K562 (cell line): ENCODE data around the gene LYSMD4. TPM values are rescaled to one million over a fixed set of nuclear protein-coding genes. Genes with fewer than 3 reads are reported as not detected.
"Not testable (repeated sequence)": the region's sequence is repeated elsewhere in the genome, so short reads cannot be mapped to it uniquely, and the experiment has no call there.

Source experiments
- ATAC-seq: fragments of 200-7000 bp; cut with Tn5 transposase; 3 replicates; pipeline ENCODE4 v1.9.1; 2020; ENCODE audit warnings: moderate library complexity
- BruUV-seq: library from RNA; stranded (reverse); fragments of 400-500 nt; replicated peaks from 2 replicates; lab custom pipeline; 2021; lab: Mats Ljungman, UMichigan
- CTCF ChIA-PET: fragments of 300-600 bp; formaldehyde crosslinking; extraction: SDS; loops from one replicate; lab custom pipeline; 2021; ENCODE audit warnings: low intra/inter-chr PET ratio; lab: Yijun Ruan, JAX
- POLR2A ChIA-PET: fragments of 300-600, 350-650 bp; sonication (Branson Sonifier 250); formaldehyde crosslinking; extraction: SDS; loops from one replicate; lab custom pipeline; 2021; ENCODE audit warnings: antibody characterized with exemption, inconsistent platforms; lab: Yijun Ruan, JAX
- DNase-seq, 4 experiments: peaks; one replicate each; pipeline versions ENCODE4 v3.0.0 to v3.0.0-alpha.2; 2011 to 2018; ENCODE audit warnings: low spot score in 3 of 4, mixed read lengths in 3 of 4; ENCODE audit errors: extremely low read depth in 1 of 4
- FAIRE-seq: peaks from 2 replicates; lab custom pipeline; 2011; peaks lifted over from hg19 to GRCh38; lab: Jason Lieb, UNC
- H2AFZ ChIP-seq: 2 replicates; pipeline ENCODE4 v1.6.0; 2011; ENCODE audit warnings: low read depth, low read length, control low read depth, inconsistent platforms
- H3K27ac ChIP-seq: fragments of 200-600 bp; 3 replicates; pipeline ENCODE4 v1.8.0; 2011; ENCODE audit warnings: low read depth, mild to moderate bottlenecking, control low read depth, inconsistent platforms, low read length, moderate library complexity, mixed read lengths; ENCODE audit errors: extremely low read depth
- H3K27me3 ChIP-seq, 2 experiments: fragments of 300-600 bp in 1 of 2; 2 replicates in 1 of 2; 3 replicates in 1 of 2; pipeline versions ENCODE4 v1.6.0 to v1.8.0; 2011; ENCODE audit warnings: inconsistent platforms in 2 of 2, low read length in 2 of 2, mild to moderate bottlenecking in 1 of 2, mixed read lengths in 1 of 2, moderate library complexity in 1 of 2; ENCODE audit not compliant: control insufficient read depth in 2 of 2, insufficient read depth in 2 of 2
- H3K36me3 ChIP-seq: fragments of 300-600 bp; 3 replicates; pipeline ENCODE4 v1.8.0; 2011; ENCODE audit warnings: mild to moderate bottlenecking, low read length, inconsistent platforms; ENCODE audit not compliant: control insufficient read depth, insufficient read depth
- H3K4me1 ChIP-seq, 2 experiments: fragments of 200-600 bp in 1 of 2; replicated peaks in 1 of 2; 2 replicates in 1 of 2; 3 replicates in 1 of 2; pipeline versions ENCODE4 v1.5.1 to v1.8.0; 2011; ENCODE audit warnings: inconsistent platforms in 2 of 2, low read length in 2 of 2, mild to moderate bottlenecking in 1 of 2, mixed read lengths in 1 of 2, moderate library complexity in 1 of 2; ENCODE audit not compliant: control insufficient read depth in 2 of 2, insufficient read depth in 2 of 2
- H3K4me2 ChIP-seq: 2 replicates; pipeline ENCODE4 v1.6.1; 2011; ENCODE audit warnings: low read length, control low read depth, inconsistent platforms, mixed read lengths; ENCODE audit not compliant: insufficient read depth
- H3K4me3 ChIP-seq: fragments of 200-600 bp; sonication (generic), shearing (Covaris generic); 2 replicates; pipeline ENCODE4 v1.5.1; 2016; ENCODE audit warnings: control low read depth, inconsistent platforms
- H3K79me2 ChIP-seq: fragments of 200-600 bp; 3 replicates; pipeline ENCODE4 v1.8.0; 2011; ENCODE audit warnings: low read length, inconsistent platforms; ENCODE audit not compliant: control insufficient read depth, insufficient read depth
- H3K9ac ChIP-seq, 2 experiments: 2 replicates each; pipeline versions ENCODE4 v1.6.0 to v1.6.1; 2011; ENCODE audit warnings: low read depth in 2 of 2, low read length in 2 of 2, control low read depth in 1 of 2, inconsistent platforms in 1 of 2, mild to moderate bottlenecking in 1 of 2, mixed read lengths in 1 of 2; ENCODE audit not compliant: insufficient read depth in 1 of 2
- H3K9me1 ChIP-seq: one replicate; pipeline ENCODE4 v1.6.0; 2011; ENCODE audit warnings: inconsistent platforms, mild to moderate bottlenecking, low read length, moderate library complexity; ENCODE audit not compliant: control insufficient read depth, insufficient read depth
- H3K9me3 ChIP-seq: replicated peaks from 2 replicates; pipeline ENCODE4 v1.5.1; 2011; ENCODE audit warnings: low read depth, low read length, inconsistent platforms; ENCODE audit not compliant: control insufficient read depth, insufficient read depth
- H4K20me1 ChIP-seq: replicated peaks from 2 replicates; pipeline ENCODE4 v1.6.1; 2011; ENCODE audit warnings: low read length, inconsistent platforms, mixed read lengths; ENCODE audit not compliant: control insufficient read depth, insufficient read depth
- CLOCK ChIP-seq: fragments of 250-450 bp; sonication (Bioruptor Pico); IDR thresholded peaks from 2 replicates; pipeline ENCODE4 v1.4.0; 2020; ENCODE audit warnings: mild to moderate bottlenecking, moderate library complexity, borderline replicate concordance
- EZH2 ChIP-seq: IDR thresholded peaks from 2 replicates; pipeline ENCODE4 v1.6.1; 2012; ENCODE audit warnings: low read depth, mild to moderate bottlenecking, inconsistent platforms, low read length, borderline replicate concordance
- HNRNPUL1 ChIP-seq: fragments of 200-400 bp; formaldehyde crosslinking; IDR thresholded peaks from 2 replicates; pipeline ENCODE4 v1.6.1; 2017; ENCODE audit warnings: low read length
- NBN ChIP-seq: fragments of 450-650 bp; IDR thresholded peaks from 2 replicates; pipeline ENCODE4 v1.6.1; 2016; ENCODE audit warnings: low read depth, mild to moderate bottlenecking
- ZNF436 ChIP-seq: fragments of 250-450, 450-650 bp; sonication (Bioruptor Pico); formaldehyde crosslinking; IDR thresholded peaks from 2 replicates; pipeline ENCODE4 v1.7.0; 2020; ENCODE audit warnings: mild to moderate bottlenecking
- WGBS: fragments of 100-300 bp; shearing (Covaris generic); methylation state at CpG from one replicate; pipeline ENCODE4 v1.1.6; 2016; ENCODE audit warnings: low coverage, mixed read lengths; ENCODE audit not compliant: insufficient coverage; ENCODE audit errors: missing lambda C conversion rate; 5-methylcytosine and 5-hydroxymethylcytosine counted together
- in situ Hi-C: fragments of 300-500 bp; cut with MboI; formaldehyde crosslinking; loops from 4 replicates; pipeline ENCODE4 v1.15.0; 2018; ENCODE audit warnings: inconsistent platforms, mixed read lengths
- intact Hi-C: fragments of 100-400 bp; cut with micrococcal nuclease; formaldehyde crosslinking; loops from 2 replicates; pipeline ENCODE4 v1.14.2; 2022
- polyA plus RNA-seq, 8 experiments: library from polyadenylated mRNA; depleted of rRNA in 4 of 8; stranded (reverse) in 5 of 8; unstranded in 3 of 8; fragments of >200 nt; fragmentation: Nextera tagmentation in 2 of 8; fragmentation: Illumina TruSeq in 1 of 8; extraction: Ambion mirVana in 2 of 8; extraction: Trizol in 1 of 8; gene quantifications; 2 replicates each; pipeline versions ENCODE4 v1.2.1 to v1.2.3, GENCODE V29; 2011 to 2014; ENCODE audit warnings: inconsistent platforms in 1 of 8, missing spikeins in 1 of 8
- total RNA-seq, 7 experiments: library from RNA; depleted of rRNA in 6 of 7; stranded (reverse); fragments of >200 nt in 6 of 7; fragmentation: Illumina TruSeq in 2 of 7; extraction: Trizol in 2 of 7; gene quantifications; 2 replicates each; pipeline versions ENCODE4 v1.2.1 to v1.2.3, GENCODE V29; 2011 to 2021; ENCODE audit warnings: low replicate concordance in 1 of 7

Gene LYSMD4
- total and polyA plus RNA-seq, 9 of the 15 experiments (the other 6 are each of a cell fraction or from before 2014, with no cell fraction given) = 0.46 to 3.1 (median 2.0) TPM

- no peak for DNase-seq
- Histone ChIP-seq H3K27ac (no peak overlapping the region), H3K36me3 (no peaks in the 10 kb centered on the region), H4K20me1 (no peaks in the 10 kb centered on the region), H3K9me3 (no peaks in the 10 kb centered on the region), H3K27me3 (peaks cover 0 to 5% of the 10 kb centered on the region in 2 experiments; a peak in 1 of 5 replicates), H3K9ac (no peak overlapping the region), H3K79me2 (no peaks in the 10 kb centered on the region), H3K4me1 (peaks cover 5 to 19% of the 10 kb centered on the region in 2 experiments; a peak in 3 of 5 replicates), H2AFZ (no peak overlapping the region), H3K4me3 (no peak overlapping the region), H3K9me1 (no peaks in the 10 kb centered on the region), H3K4me2 (no peak overlapping the region)
- no TSS peak for BruUV-seq
- POLR2A ChIA-PET = interaction anchor here (0.7 kb wide), 1 partner anchor 235 kb away, joined by 3 read pairs; no protein-coding TSS in a partner anchor
- in situ Hi-C loops = loop anchor here (25.0 kb wide), 1 partner anchor 447 kb away; no protein-coding TSS in a partner anchor
- 22% methylated on average over 1 of the region's 1 CpG for WGBS
- ATAC-seq = no peak
- CTCF ChIA-PET = no interaction called here
- intact Hi-C loops = no loop called here
- no peak for FAIRE-seq
- TF ChIP-seq NBN (no peak), CLOCK (no peak), ZNF436 (no peak), EZH2 (no peak), HNRNPUL1 (no peak)
These were observed 1.3 kb upstream of the LYSMD4 start for GRCh38 chr15:99734575-99734974.

GRCh38 chr15:99734040-99734291 is 729 bp upstream of the LYSMD4 start:
- H2AFZ ChIP-seq, DNase-seq, H3K4me3 ChIP-seq, BruUV-seq, H3K79me2 ChIP-seq, H3K36me3 ChIP-seq, H3K27me3 ChIP-seq, H3K9me1 ChIP-seq, ATAC-seq, H3K9ac ChIP-seq, intact Hi-C loops, CTCF ChIA-PET, FAIRE-seq, H3K9me3 ChIP-seq, H4K20me1 ChIP-seq: not testable (repeated sequence)
- 0 out of 2 replicates have a peak overlapping the region, but pooled peaks have one; percentile 21 for H3K4me2 ChIP-seq
- POLR2A ChIA-PET = interaction anchor here (0.7 kb wide), 1 partner anchor 236 kb away, joined by 3 read pairs; no protein-coding TSS in a partner anchor
- peaks cover 3 to 19% of the 10 kb centered on the region in 2 experiments; a peak in 3 of 5 replicates for H3K4me1 ChIP-seq
- H3K27ac ChIP-seq = peak overlapping the region; percentile 63; the same call in 1 of the 3 replicates
- 58% methylated on average over 13 of the region's 13 CpGs for WGBS
- in situ Hi-C loops = loop anchor here (25.0 kb wide), 1 partner anchor 447 kb away; no protein-coding TSS in a partner anchor
